ENCODE measurements around the gene FAM20B.
"Not testable (repeated sequence)": the region's sequence is repeated elsewhere in the genome, so short reads cannot be mapped to it uniquely, and the experiment has no call there.

Gene FAM20B

GRCh38 chr1:179031284-179031683 lies 5.6 kb downstream of the FAM20B start:
- no peak for TF ChIP-seq ZNF274 (IDR thresholded peaks at IDR 0.05; ENCODE audit: low read depth, low read length)
- no peak overlapping the region for H3K4me3 ChIP-seq (ENCODE audit: low read length)

DNA sequence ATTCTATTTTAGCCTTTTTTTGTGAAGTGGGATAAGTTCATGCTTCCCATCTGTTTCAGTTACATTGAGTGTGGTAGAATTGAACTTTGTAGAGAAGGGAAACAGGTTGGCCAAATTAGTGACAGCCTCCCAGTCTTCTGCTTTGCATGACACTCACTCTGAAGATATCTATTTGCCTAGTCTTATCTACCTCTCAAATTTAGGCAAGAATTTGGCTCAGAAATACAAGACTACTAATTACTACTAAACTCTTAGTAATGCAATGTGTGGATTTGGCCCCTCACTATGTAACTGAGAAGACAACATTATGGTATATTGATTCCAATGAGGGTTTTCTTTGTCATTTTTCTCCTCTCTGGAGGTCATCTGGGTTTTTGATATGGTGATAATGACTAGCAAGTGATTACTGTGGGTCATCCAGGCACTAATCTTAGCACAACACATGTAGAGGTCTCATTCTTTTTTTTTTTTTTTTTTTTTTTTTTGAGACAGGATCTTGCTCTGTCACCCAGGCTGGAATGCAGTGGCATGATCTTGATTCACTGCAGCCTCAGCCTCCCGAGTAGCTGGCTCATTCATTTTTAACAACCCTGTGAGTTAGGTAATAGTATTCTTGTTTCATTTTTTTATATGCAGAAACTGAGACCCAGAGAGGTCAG lies 6.3 kb downstream of the FAM20B start:
- TF ChIP-seq ZNF274 (IDR thresholded peaks at IDR 0.05; ENCODE audit: low read depth, low read length) = no peak
- no peak overlapping the region for H3K4me3 ChIP-seq (ENCODE audit: low read length)

DNA sequence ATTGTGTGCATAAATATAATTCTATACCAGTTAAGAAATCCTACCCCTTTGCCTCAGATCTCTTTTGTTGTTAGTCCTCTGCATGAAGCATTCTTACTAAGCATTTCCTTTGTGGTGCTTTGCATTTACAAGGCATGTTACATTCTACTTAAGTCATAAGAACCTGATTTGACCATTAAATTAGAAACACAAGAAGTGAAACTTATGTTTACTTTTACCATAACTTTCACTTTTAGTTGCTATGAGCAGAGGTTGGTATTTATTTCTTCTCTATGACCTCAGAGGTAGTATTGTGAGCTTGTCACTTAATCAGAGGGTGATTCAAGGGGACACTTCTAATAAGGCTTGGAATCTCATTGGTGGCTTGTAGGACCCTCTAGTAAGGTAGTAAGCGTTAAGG lies 9.0 kb downstream of the FAM20B start:
- TF ChIP-seq ZNF274 (IDR thresholded peaks at IDR 0.05; ENCODE audit: low read depth, low read length) = no peak
- H3K4me3 ChIP-seq (ENCODE audit: low read length) = no peak overlapping the region

- TF ChIP-seq ZNF274 (IDR thresholded peaks at IDR 0.05; ENCODE audit: low read depth, low read length) = no peak
- H3K4me3 ChIP-seq (ENCODE audit: low read length) = no peak overlapping the region
Measured at GRCh38 chr1:179036844-179037465, 11.3 kb downstream of the FAM20B start.

DNA sequence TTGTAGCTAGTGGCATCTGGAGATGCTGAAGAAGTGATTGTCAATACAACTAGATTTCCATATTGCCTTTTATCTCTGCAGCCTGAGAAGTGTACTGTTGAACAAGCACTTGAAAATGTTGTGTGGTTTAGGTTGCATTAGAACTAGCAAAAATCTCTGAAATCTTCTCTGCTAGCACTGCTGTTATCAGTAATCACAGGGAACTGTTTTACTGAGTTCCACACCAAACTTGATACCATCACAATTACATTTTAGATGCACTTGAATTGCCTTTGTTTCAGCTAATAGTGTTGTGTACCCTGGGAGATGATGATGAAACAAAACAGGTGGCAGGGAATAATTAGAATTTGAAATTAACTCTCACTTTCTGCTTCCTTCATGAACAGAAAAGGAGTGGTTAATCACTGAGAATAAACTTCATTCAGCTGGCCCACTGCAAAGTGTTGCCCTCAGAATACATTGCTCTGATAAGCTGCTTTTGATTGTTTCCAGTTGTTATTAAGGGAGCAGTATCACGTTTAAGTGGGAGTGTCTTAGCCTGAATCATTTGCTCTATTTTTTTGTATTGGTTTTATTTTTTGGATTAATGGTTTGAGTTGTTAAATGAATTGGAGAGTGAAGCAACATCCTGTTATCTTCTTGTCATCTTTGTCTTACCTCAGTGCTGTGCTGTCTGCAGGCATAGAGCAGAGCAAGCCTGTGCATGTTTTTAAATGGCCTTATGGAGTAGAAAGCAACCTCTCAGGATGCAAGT lies 13.0 kb downstream of the FAM20B start:
- H3K4me3 ChIP-seq (ENCODE audit: low read length) = no peak overlapping the region
- no peak for TF ChIP-seq ZNF274 (IDR thresholded peaks at IDR 0.05; ENCODE audit: low read depth, low read length)

DNA sequence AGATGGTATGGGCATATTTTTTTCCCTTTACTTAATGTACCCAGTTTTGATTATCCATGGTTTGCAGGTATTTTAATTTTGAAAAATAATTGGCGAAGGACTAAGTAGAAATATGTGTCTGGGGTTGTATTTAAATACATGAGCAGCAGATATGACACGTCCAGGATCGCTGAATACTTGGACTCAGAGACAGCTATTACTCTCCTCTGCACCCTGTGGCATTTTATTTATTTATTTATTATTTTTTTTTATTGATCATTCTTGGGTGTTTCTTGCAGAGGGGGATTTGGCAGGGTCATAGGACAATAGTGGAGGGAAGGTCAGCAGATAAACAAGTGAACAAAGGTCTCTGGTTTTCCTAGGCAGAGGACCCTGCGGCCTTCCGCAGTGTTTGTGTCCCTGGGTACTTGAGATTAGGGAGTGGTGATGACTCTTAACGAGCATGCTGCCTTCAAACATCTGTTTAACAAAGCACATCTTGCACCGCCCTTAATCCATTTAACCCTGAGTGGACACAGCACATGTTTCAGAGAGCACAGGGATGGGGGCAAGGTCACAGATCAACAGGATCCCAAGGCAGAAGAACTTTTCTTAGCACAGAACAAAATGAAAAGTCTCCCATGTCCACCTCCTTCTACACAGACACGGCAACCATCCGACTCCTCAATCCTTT lies 13.9 kb downstream of the FAM20B start:
- H3K4me3 ChIP-seq (ENCODE audit: low read length) = not testable (repeated sequence)

- not testable (repeated sequence) for H3K4me3 ChIP-seq (ENCODE audit: low read length)
Measured at GRCh38 chr1:179040175-179040551, 14.5 kb downstream of the FAM20B start.

GRCh38 chr1:179042087-179042486 lies 16.4 kb downstream of the FAM20B start:
- no peak for TF ChIP-seq ZNF274 (IDR thresholded peaks at IDR 0.05; ENCODE audit: low read depth, low read length)
- no peak overlapping the region for H3K4me3 ChIP-seq (ENCODE audit: low read length)

GRCh38 chr1:179042700-179043099 lies 17.0 kb downstream of the FAM20B start:
- no peak for TF ChIP-seq ZNF274 (IDR thresholded peaks at IDR 0.05; ENCODE audit: low read depth, low read length)
- no peak overlapping the region for H3K4me3 ChIP-seq (ENCODE audit: low read length)

GRCh38 chr1:179043266-179043665 lies 17.6 kb downstream of the FAM20B start:
- H3K4me3 ChIP-seq (ENCODE audit: low read length) = no peak overlapping the region
- TF ChIP-seq ZNF274 (IDR thresholded peaks at IDR 0.05; ENCODE audit: low read depth, low read length) = no peak

GRCh38 chr1:179043907-179044306 lies 18.2 kb downstream of the FAM20B start:
- no peak overlapping the region for H3K4me3 ChIP-seq (ENCODE audit: low read length)
- TF ChIP-seq ZNF274 (IDR thresholded peaks at IDR 0.05; ENCODE audit: low read depth, low read length) = no peak

DNA sequence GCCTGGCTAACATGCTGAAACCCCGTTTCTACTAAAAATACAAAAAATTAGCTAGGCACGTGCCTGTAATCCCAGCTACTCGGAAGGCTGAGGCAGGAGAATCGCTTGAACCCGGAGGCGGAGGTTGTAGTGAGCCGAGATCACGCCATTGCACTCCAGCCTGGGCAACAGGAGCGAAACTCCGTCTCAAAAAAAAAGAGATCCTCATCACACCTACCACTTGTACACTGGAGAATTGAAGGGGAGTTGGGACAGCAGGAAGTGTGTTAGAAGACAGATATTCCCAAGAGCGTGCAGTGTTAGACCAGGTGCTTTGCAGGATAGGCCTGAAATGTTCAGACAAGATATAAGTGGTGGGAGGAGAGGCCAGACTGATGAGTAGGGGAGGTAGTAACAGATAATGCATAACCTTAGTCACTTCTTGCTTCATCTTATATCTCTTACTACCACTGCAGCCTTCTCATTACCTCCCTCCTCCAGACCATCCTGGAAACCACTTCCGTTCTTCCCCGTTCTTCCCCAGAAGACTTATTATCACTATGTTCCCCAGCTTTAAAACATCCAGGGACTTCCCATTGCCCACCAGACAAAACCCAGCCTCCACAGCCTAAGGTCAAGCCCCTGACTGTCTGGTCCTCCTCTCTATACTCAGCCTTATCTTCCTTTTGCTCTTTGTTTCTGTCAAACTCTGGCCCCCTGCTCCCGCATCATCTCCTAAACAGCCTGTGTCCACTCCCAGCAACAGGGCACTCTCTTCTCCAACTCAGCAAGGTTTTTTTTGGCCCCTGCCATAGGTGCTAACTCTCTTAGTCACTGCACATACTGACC lies 21.3 kb downstream of the FAM20B start:
- TF ChIP-seq ZNF274 (IDR thresholded peaks at IDR 0.05; ENCODE audit: low read depth, low read length) = no peak
- H3K4me3 ChIP-seq (ENCODE audit: low read length) = no peak overlapping the region

- no peak overlapping the region for H3K4me3 ChIP-seq (ENCODE audit: low read length)
- TF ChIP-seq ZNF274 (IDR thresholded peaks at IDR 0.05; ENCODE audit: low read depth, low read length) = no peak
Measured at GRCh38 chr1:179047636-179047997, 21.9 kb downstream of the FAM20B start.

Measured in GM08714 (cell line).